ENCODE measurements around the gene SMARCAL1.

Gene SMARCAL1

GRCh38 chr2:216428618-216429350 is 16.5 kb downstream of the SMARCAL1 start:
- DNase-seq (ENCODE audit: low read depth) = no peak

DNA sequence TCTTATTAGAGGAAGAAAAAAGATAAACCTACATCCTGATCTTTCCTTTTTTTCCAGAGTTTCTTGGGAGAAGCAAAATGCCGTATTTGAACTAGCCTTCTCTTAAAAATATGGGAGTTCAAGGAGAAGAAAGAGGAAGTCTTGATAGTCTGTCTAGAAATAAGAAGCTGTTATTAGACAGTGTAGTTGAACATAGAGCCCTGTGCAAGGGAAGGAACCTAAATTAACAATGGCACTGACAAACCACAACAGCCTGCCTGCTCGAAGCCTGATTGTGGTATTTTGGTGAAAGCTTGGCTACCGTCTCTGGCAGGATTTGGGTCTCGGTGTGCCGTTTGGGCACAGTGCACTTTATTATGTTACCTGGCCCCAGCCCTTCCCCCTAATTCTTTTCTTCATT is 17.1 kb downstream of the SMARCAL1 start:
- no peak for DNase-seq (ENCODE audit: low read depth)

- no peak for DNase-seq (ENCODE audit: low read depth)
Measured at GRCh38 chr2:216430811-216431530, 18.7 kb downstream of the SMARCAL1 start.

GRCh38 chr2:216431531-216431856 is 19.2 kb downstream of the SMARCAL1 start:
- DNase-seq (ENCODE audit: low read depth) = no peak

DNA sequence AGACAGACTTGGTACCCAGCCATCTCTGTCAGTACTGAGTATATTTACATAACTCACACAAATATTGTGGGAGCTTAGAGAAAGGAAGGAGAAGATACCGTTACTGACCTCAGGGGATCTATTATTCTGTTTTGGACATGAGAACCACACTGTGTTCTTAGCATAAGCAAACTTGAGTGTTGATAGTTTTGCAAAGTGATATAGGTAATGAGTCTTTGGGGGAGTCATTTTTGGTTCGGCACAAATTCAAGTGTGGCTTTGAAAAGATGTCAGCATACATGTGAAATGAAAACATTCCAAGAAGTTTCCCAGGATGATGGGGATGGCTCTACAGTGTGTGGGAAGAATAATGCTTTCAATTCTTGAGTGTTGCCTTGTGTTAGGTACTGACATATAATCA is 24.1 kb downstream of the SMARCAL1 start:
- no peak for DNase-seq (ENCODE audit: low read depth)

DNA sequence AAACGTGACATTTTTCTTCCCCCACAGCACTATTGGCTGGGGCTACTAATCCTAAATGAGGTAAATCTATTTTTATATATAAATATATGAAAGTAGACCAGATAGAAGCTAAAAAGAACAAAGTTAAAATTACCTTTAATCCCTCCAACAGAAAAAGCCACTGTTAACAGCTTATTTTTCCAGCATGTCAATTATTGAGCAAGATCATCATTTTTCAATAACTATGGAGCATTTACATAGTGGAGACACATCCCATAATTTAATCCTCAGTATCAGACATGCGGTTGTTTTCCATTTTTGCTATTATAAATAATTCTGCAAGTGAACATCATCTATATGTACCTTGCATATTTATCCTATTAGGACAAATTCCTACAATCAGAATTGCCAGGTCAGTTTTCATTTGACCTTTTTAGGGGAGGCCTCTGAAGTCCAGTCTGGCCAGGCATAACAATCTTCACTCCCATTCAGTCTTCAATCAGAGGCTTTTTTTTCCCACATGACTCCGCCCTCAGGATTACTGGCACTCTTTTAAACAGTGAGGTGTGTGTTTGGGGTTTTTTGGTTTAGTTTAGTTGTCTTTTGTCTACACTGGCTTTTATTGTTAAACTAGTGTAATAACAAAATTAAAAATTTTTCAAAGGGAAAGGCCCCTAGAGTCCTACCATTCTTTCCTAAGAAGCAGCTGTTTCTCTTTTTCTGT is 29.2 kb downstream of the SMARCAL1 start:
- DNase-seq (ENCODE audit: low read depth) = no peak

- DNase-seq (ENCODE audit: low read depth) = no peak
Measured at GRCh38 chr2:216445501-216445900, 33.2 kb downstream of the SMARCAL1 start.

- no peak for DNase-seq (ENCODE audit: low read depth)
Measured at GRCh38 chr2:216446343-216446742, 34.1 kb downstream of the SMARCAL1 start.

DNA sequence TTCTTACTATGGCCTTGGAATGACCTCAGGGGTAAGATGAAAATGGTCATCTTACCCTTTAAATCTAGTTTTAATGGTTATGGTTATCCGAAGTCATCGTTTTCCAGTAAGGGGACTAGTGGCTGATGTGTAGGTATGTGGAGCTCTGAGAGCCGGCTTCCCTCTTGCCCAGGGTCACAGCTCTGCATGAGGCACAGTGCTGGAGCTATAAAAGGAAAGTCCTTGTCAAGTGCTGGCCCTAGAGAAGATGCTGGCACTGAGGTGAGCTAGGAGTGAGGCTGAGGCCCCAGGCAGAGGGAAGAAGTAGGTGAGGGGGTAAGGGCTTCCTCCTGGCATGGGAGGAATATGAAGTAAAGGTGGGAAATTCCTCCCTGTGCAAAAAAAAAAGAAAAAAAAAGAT is 35.0 kb downstream of the SMARCAL1 start:
- DNase-seq (ENCODE audit: low read depth) = no peak

GRCh38 chr2:216448829-216449228 is 36.5 kb downstream of the SMARCAL1 start:
- no peak for DNase-seq (ENCODE audit: low read depth)

GRCh38 chr2:216450346-216450745 is 38.1 kb downstream of the SMARCAL1 start:
- DNase-seq (ENCODE audit: low read depth) = no peak

- DNase-seq (ENCODE audit: low read depth) = no peak
Measured at GRCh38 chr2:216450784-216451183, 38.5 kb downstream of the SMARCAL1 start.

DNA sequence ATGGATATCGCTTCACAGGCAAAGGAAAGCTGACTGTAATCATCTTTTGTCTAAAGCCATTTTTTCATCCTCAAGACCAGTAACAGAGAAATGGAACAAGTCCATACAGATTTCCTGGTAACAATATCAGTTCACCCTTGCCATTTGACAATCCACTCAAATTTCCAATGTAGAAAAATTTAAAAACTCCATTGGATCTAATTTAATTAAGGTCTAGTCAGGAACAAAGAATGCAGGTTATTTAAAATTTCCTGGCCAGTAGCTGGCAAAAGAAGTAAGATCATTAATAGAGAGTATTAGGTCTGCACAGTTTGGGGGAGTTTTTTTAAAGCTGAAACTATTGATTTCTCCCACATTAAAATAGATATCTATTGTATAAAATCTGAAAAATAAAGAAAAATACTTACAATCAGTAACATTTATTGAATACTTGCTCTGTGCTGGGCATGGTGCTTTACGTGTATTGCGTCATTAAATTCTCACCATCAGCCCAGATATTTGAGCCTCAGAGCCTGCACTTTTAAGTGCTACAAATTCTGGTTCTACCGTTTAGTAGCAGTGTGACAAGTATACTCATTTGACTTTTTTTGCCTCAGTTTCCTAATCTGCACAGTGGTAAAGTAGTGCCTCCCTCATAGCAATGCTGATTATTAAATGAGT is 41.8 kb downstream of the SMARCAL1 start:
- DNase-seq (ENCODE audit: low read depth) = no peak

- DNase-seq (ENCODE audit: low read depth) = no peak
Measured at GRCh38 chr2:216463148-216463547, 50.9 kb downstream of the SMARCAL1 start.

DNA sequence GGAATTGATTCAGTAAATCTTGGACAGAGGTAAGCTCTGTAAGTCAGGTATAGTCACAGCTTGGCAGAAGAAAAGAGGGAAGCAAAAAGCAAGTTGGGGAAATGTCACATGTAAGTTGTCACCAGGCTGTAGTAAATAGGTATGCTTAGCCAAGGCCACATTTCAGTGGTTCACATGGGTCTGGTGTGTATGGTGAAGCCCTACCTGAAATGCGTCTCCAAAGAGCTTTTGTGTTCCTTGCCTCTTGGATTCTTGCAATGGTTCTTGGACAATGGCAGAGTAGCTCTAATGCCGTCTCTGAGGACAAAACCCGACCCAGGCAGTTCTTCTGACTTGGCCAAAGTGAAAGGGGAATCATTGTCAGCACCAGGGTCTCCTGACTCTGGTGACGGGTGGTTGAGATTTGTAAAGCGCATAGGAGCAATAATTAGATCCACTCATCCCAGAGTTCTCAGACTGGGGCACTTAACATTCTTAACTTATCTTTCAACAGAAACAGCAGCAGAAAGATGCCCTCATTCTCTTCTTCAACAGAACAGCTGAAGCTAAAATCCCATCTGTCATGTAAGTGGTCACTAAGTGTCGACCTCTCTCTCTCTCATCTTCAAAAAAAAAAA is 51.9 kb downstream of the SMARCAL1 start:
- no peak for DNase-seq (ENCODE audit: low read depth)

DNA sequence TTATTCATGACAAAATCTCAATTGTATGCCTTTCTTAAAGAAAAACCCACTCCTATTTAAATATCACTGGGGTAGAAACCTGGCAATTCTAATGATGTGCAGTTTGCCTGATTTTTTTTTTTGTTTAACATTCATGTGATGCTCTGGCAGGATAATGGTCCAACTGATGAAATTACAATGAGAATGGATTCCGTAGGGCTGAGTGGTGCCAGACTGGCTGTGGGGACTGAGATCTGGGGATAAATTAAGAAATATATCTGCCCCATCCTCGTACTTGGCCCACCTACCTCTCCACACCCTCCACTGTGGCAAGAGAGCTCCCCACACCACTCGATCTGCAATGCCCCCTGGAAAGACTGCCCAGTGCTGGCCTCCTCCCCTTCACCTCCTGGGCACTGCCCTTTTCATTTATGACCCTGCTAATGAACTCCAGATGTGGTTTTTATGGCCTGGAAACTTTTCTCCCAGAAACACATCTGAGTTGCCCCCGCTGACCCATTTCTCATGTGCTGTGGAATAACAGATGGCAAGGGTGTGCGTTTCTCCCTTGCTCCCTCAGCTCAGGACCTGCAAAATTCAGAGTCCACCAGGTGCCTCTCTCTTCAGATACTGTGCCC is 53.4 kb downstream of the SMARCAL1 start:
- no peak for DNase-seq (ENCODE audit: low read depth)

DNA sequence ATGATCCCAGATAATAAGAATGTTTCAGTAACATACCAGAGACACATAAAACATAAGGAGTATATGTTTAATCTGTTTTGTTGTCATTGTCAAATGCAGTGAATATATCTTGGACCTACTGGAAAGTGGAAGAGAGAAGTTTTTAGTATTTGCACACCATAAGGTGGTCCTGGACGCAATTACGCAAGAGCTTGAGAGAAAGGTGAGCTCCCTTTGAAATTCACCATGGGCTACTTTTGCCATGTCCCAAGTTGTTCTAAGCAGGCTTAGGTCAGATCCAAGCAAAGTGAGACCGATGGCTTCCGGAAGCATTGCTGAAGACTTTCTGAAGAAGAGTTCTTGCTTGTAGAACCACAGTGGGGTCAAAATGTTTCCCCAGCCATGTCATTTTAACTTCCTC is 55.6 kb downstream of the SMARCAL1 start:
- DNase-seq (ENCODE audit: low read depth) = no peak

- DNase-seq (ENCODE audit: low read depth) = no peak
Measured at GRCh38 chr2:216469661-216470060, 57.4 kb downstream of the SMARCAL1 start.

DNA sequence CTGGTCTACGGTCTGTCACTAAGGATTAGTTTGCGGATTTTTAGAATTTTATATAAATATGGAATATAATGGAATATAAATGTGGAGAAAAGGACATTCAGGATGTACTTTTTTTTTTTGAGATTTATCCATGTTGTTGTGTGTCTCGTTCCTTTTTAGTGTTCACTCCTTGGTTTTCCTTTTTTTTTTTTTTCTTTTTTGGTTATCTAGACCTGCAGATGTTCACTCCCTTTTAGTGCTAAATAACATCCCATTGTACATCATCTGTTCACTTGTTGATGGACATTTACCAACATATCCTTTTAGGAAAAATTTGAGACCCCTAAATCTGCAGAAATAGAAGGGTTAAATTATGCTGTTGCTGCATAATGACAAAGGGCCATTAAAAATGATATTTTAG is 60.9 kb downstream of the SMARCAL1 start:
- no peak for DNase-seq (ENCODE audit: low read depth)

- DNase-seq (ENCODE audit: low read depth) = no peak
Measured at GRCh38 chr2:216474925-216475670, 62.8 kb downstream of the SMARCAL1 start.

DNA sequence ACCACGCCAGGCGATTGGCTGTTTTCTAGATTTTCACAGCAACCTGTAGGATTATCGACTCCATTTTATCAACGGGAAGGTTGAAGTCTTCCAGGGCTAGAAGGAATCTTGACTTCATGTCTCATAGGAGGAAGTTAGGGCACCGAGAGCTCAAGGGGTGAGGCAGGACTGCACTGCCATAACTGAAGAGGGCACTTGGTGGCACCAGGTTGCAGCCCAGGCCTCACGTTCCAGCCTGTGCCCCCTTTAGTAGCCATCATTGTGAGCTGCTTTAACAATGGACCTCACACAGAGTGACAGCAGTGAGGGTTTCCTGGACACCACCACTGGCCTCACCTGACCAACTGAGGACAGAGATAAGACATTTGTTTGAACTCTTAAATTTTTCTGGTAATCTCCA is 63.5 kb downstream of the SMARCAL1 start:
- no peak for DNase-seq (ENCODE audit: low read depth)
